D721Med (cell line): ENCODE data around the gene WNT11.

Experiments used
- DNase-seq: peaks from one replicate; pipeline ENCODE4 v3.0.0; 2011; ENCODE audit warnings: low spot score; ENCODE audit not compliant: insufficient read length
- FAIRE-seq: peaks from 2 replicates; lab custom pipeline; 2011; peaks lifted over from hg19 to GRCh38; lab: Jason Lieb, UNC
- TF ChIP-seq, protein P1 (sequence below): IDR thresholded peaks from 2 replicates; pipeline ENCODE4 v1.5.1; 2012; ENCODE audit warnings: mild to moderate bottlenecking, control low read depth; ENCODE audit not compliant: insufficient read depth; ENCODE audit errors: missing control alignments

WNT11 gene

DNA sequence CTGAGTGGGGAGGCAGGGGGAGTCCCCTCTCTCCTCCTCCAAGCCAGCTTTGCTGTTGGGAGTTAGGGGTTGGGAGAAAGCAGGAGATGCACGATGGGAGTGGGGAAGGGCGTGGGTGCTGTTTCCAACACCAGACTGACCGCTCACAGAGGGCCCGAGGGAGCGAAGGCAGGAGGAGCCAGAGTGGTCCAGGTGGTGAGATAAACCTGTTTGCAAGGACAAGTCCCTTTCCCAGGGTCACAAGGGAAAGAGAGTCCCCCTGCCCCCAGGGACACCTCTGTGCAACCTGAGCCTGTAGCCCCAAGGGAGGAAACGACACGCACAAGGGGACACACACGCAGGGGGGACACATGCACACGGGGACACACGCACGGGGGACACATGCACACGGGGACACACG lies 42.2 kb downstream of the WNT11 start:
- TF ChIP-seq, protein P1, sequence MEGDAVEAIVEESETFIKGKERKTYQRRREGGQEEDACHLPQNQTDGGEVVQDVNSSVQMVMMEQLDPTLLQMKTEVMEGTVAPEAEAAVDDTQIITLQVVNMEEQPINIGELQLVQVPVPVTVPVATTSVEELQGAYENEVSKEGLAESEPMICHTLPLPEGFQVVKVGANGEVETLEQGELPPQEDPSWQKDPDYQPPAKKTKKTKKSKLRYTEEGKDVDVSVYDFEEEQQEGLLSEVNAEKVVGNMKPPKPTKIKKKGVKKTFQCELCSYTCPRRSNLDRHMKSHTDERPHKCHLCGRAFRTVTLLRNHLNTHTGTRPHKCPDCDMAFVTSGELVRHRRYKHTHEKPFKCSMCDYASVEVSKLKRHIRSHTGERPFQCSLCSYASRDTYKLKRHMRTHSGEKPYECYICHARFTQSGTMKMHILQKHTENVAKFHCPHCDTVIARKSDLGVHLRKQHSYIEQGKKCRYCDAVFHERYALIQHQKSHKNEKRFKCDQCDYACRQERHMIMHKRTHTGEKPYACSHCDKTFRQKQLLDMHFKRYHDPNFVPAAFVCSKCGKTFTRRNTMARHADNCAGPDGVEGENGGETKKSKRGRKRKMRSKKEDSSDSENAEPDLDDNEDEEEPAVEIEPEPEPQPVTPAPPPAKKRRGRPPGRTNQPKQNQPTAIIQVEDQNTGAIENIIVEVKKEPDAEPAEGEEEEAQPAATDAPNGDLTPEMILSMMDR = no peak
- FAIRE-seq = no peak
- no peak for DNase-seq

DNA sequence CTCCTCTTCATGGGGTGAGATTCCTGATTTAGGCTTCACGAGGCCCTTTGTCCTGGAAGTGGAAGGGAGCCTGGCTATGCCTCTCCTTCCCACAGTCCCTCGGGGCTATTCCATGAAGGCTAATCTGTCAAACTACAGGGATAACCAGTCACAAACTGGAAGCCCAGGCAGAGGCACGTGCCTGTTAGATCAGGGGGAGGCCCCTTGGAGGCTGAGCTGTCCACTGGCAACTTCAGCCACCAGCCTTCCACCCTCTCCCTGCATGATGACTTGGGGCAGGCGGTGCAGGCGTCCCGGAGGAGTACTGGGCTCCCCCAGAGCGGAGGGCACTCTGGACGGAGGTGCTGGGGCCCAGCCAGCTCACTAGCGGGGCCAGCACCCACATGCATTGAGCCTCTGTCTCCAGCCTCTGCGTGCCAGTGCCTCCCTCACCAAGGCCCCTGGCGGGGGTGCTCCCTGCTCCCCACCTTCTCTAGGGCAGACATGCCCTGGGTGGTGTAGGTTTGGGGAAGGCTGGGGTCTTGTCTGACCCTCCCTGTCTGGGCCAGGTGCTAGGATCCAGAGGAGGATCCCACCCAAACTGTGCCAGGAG lies 42.9 kb downstream of the WNT11 start:
- TF ChIP-seq, protein P1 = no peak
- FAIRE-seq (no peak), DNase-seq (no peak)

DNA sequence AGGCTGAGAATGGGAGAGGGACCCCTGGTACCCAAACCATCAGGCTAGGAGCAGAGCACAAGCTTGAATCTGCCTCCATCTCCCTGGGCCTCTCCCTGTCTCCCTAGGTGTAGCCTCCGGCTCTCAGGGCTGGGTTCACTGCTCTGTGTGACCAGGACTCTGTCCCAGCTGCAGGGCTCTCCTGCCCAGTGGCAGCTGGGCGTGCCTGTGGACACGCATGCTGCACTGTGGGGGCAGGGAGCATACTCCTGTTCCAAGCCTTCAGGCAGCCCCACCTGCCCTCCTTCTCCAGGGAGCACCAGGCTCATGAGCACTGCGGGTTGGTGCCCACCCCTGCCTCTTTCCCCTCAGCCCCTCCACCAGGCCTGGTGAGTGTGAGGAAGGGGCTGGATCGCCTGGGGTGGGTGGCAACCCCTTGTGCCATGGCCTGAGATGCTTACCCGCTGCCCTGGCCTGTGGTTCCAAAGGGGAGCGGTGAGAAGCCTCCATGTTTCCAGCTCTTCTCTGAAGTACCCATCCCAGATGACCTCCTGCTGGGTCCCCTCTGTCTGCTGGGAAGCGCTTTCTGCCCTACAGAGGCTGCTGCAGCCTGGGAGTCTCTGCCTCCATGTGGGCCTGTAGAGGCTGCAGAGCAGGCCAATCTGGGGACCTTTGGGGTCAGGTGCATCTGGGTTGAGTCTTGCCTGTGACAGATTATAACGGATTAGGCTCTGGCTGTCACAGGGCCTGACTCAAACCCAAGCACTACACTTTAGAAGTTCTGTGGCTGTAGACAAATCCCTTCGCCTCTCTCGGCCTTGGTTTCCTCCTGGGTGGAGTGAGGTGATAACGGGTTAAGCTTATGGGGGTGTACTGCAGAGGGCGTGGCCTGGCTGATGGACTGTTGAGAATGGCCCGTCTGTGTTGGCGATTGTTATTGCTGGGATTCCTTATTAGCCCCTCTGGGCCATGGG lies 43.7 kb downstream of the WNT11 start:
- TF ChIP-seq, protein P1 = no peak
- DNase-seq (no peak), FAIRE-seq (no peak)

DNA sequence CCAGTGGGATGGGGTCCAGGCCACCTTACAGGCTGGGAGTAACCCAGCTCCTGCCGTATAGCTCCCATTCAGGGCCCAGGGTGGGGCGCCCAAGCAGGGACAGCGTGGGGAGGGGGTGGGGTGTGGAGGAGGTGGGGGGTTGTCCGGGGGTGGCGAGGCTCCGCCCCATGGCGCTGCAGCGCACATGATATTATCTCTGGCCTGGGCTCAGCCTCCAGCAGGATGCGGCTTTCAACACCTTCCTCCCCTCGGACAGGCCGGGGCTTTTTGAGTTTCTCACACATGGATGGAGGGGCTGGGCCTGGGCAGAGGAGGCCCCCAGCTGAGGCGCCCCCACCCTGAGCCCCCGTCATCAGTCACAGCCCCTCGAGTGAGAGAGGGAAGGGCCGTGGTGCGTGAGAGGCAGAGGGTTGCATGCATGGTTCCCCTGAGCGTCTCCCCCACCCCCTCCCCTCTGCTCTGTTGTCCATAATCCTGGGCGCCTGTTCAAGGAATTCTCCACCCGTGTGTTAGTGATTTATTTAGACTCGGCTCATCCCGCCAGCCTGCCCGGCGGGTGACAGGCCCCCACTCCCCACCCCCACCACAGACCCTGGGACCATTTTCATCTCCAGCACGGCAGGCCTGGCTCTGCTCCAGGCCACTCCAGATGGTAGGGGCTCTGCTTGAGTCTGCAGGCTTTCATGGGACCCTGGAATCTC lies 44.9 kb downstream of the WNT11 start:
- TF ChIP-seq, protein P1 = no peak
- DNase-seq (no peak), FAIRE-seq (no peak)

DNA sequence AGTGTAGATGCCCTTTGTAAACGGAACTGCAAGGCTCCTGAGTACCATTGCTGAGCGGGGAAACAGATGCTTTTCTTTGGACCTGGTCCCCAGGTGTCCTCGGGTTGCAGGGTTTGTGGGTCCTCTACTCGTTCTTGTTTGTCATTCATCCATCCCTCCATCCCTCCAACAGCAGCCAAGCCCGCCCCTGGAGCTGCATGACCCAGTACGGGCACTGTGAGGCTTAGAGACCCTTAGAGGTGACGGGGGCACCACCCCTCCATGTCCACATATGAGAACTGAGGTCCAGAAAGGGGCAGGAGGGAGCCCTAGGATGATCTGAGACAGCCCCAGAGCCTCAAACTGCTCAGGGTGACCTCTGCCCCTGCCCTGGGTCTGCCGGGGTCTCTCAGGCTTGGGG lies 45.4 kb downstream of the WNT11 start:
- TF ChIP-seq, protein P1 = no peak
- FAIRE-seq (no peak), DNase-seq (no peak)

DNA sequence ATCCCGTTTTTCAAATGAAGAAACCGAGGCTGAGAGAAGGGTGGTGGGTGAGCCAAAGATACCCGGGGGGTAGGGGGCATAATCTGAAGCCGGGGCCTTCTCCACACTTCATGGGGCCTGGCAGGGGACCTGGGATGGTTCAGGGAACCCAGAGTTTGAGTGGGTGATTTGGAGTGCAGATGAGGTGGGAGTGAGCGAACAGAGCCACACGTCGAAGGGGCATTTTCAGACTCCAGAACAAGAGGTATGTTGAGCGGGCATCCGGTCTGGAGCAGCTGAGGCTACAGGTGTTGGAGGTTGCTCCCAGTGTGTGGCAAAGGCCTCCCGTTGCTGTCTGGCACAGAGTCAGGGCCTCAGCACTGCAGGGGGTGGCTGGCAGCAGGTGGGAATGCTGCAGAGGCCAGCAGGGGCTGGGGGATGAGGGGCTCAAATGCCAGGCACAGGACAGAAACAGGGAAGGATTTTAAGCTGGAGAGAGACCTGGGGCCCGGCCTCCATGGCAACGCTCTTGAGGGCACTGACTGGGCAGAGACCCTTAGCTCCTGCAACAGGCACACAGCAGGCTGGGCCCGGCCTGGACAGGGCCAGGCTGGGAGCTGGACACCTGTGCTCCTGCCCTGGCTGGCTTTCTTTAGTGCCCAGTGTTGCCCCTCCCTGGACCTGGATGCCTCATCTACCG lies 46.2 kb downstream of the WNT11 start:
- no peak for FAIRE-seq
- no peak for DNase-seq
- TF ChIP-seq, protein P1 = no peak
